Measurements from ENCODE around the gene ACO2. TPM values are rescaled to one million over a fixed set of nuclear protein-coding genes. Genes with fewer than 3 reads are reported as not detected.

Gene ACO2
- total and polyA plus RNA-seq, 11 donors: 375 to 1,146 (median 739) TPM

GRCh38 chr22:41540006-41540315, 71.0 kb downstream of the ACO2 start:
- no peak for DNase-seq
- H3K27me3 ChIP-seq: no peaks in the 10 kb centered on the region
- WGBS, 4 donors: 61 to 85% (median 82%) methylated on average over 3 of the region's 3 CpGs
- peak overlapping the region in 1 of 12 donors; percentile 24 for H3K27ac ChIP-seq
- no peaks in the 10 kb centered on the region for H3K9me3 ChIP-seq
- TF ChIP-seq POLR2A (IDR thresholded peaks at IDR 0.05): no peak
- TF ChIP-seq, protein P1, sequence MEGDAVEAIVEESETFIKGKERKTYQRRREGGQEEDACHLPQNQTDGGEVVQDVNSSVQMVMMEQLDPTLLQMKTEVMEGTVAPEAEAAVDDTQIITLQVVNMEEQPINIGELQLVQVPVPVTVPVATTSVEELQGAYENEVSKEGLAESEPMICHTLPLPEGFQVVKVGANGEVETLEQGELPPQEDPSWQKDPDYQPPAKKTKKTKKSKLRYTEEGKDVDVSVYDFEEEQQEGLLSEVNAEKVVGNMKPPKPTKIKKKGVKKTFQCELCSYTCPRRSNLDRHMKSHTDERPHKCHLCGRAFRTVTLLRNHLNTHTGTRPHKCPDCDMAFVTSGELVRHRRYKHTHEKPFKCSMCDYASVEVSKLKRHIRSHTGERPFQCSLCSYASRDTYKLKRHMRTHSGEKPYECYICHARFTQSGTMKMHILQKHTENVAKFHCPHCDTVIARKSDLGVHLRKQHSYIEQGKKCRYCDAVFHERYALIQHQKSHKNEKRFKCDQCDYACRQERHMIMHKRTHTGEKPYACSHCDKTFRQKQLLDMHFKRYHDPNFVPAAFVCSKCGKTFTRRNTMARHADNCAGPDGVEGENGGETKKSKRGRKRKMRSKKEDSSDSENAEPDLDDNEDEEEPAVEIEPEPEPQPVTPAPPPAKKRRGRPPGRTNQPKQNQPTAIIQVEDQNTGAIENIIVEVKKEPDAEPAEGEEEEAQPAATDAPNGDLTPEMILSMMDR (IDR thresholded peaks at IDR 0.05): no peak
- ATAC-seq: no peak
- H3K36me3 ChIP-seq: peaks cover 0 to 30% (median 4%) of the 10 kb centered on the region in 9 donors
- H3K4me1 ChIP-seq: peaks cover 0 to 31% (median 19%) of the 10 kb centered on the region in 12 donors
- H3K4me3 ChIP-seq: no peak overlapping the region
- intact Hi-C loops (cut with DNase I): loop anchor here in 7 of 10 donors (5.0 to 10.0 kb wide), 4 partner anchors 42 to 57 kb away; no protein-coding TSS in a partner anchor

GRCh38 chr22:41540365-41540764, 71.4 kb downstream of the ACO2 start:
- WGBS, 4 donors: 91 to 96% (median 95%) methylated on average over 7 of the region's 7 CpGs
- ATAC-seq (no peak), DNase-seq (no peak)
- TF ChIP-seq POLR2A (IDR thresholded peaks at IDR 0.05): no peak
- TF ChIP-seq, protein P1 (IDR thresholded peaks at IDR 0.05): no peak
- Histone ChIP-seq H3K36me3 (peaks cover 0 to 26% (median 4%) of the 10 kb centered on the region in 9 donors), H3K4me1 (peaks cover 0 to 35% (median 22%) of the 10 kb centered on the region in 12 donors), H3K4me3 (no peak overlapping the region), H3K9me3 (no peaks in the 10 kb centered on the region), H3K27me3 (no peaks in the 10 kb centered on the region), H3K27ac (peak overlapping the region in 1 of 12 donors; percentile 24)
- intact Hi-C loops (cut with DNase I): loop anchor here in 7 of 10 donors (5.0 to 10.0 kb wide), 4 partner anchors 42 to 57 kb away; no protein-coding TSS in a partner anchor

DNA sequence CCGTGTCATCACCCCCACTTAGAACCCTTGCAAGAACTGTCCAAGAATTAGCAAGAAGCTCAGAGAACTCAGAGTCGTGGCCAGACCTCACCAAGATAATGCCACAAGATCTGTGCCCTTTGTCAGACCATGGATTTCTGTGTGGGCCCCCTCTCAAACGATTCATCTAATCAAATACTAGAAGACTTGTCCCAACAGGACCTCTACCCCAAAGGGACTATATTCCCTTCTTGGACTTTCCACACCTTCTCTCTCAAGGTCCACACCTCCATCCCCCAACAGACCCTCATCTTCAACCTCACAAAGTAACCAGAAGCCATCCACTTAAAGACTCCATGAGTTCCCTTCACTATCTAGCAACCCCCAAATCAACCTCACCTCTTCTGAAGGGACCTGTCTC, 72.6 kb downstream of the ACO2 start:
- TF ChIP-seq, protein P1 (IDR thresholded peaks at IDR 0.05): no peak
- TF ChIP-seq POLR2A (IDR thresholded peaks at IDR 0.05): no peak
- intact Hi-C loops (cut with DNase I): loop anchor here in 7 of 10 donors (5.0 to 10.0 kb wide), 4 partner anchors 41 to 56 kb away; no protein-coding TSS in a partner anchor
- H3K4me1 ChIP-seq: peaks cover 0 to 35% (median 22%) of the 10 kb centered on the region in 12 donors
- H3K27ac ChIP-seq: no peak overlapping the region
- 54 to 74% (median 58%) methylated on average over 3 of the region's 3 CpGs for WGBS, 4 donors
- no peak for DNase-seq
- H3K4me3 ChIP-seq: no peak overlapping the region
- H3K27me3 ChIP-seq: no peaks in the 10 kb centered on the region
- no peaks in the 10 kb centered on the region for H3K9me3 ChIP-seq
- H3K36me3 ChIP-seq: peaks cover 0 to 26% (median 4%) of the 10 kb centered on the region in 9 donors
- ATAC-seq: no peak

- Histone ChIP-seq H3K9me3 (no peaks in the 10 kb centered on the region), H3K4me3 (no peak overlapping the region), H3K4me1 (peaks cover 0 to 35% (median 22%) of the 10 kb centered on the region in 12 donors), H3K27ac (no peak overlapping the region), H3K27me3 (no peaks in the 10 kb centered on the region), H3K36me3 (peaks cover 0 to 26% (median 3%) of the 10 kb centered on the region in 9 donors)
- TF ChIP-seq, protein P1 (IDR thresholded peaks at IDR 0.05): no peak
- no peak for TF ChIP-seq POLR2A (IDR thresholded peaks at IDR 0.05)
- DNase-seq: no peak
- intact Hi-C loops (cut with DNase I): loop anchor here in 7 of 10 donors (5.0 to 10.0 kb wide), 4 partner anchors 40 to 55 kb away; no protein-coding TSS in a partner anchor
- 96 to 98% (median 97%) methylated on average over 4 of the region's 4 CpGs for WGBS, 4 donors
- ATAC-seq: no peak
These were observed 73.3 kb downstream of the ACO2 start for GRCh38 chr22:41542224-41542623.
